Skin of body (tissue), 2 donors: ENCODE measurements around the gene FAM3C. TPM values are rescaled to one million over a fixed set of nuclear protein-coding genes. Genes with fewer than 3 reads are reported as not detected.
A peak's percentile ranks its signal among the peaks of the same experiment; 100 is the strongest.
"Not testable (repeated sequence)": the region's sequence is repeated elsewhere in the genome, so short reads cannot be mapped to it uniquely, and the experiment has no call there.

Source experiments
- DNase-seq: peaks from one replicate; lab custom pipeline; 2025; lab: John Stamatoyannopoulos, UW
- total RNA-seq: library from RNA; depleted of rRNA; stranded (reverse); fragments of >200 nt; gene quantifications from one replicate; pipeline ENCODE4 v1.2.3, GENCODE V29; 2014

Gene FAM3C
- 94.3 TPM for total RNA-seq

DNA sequence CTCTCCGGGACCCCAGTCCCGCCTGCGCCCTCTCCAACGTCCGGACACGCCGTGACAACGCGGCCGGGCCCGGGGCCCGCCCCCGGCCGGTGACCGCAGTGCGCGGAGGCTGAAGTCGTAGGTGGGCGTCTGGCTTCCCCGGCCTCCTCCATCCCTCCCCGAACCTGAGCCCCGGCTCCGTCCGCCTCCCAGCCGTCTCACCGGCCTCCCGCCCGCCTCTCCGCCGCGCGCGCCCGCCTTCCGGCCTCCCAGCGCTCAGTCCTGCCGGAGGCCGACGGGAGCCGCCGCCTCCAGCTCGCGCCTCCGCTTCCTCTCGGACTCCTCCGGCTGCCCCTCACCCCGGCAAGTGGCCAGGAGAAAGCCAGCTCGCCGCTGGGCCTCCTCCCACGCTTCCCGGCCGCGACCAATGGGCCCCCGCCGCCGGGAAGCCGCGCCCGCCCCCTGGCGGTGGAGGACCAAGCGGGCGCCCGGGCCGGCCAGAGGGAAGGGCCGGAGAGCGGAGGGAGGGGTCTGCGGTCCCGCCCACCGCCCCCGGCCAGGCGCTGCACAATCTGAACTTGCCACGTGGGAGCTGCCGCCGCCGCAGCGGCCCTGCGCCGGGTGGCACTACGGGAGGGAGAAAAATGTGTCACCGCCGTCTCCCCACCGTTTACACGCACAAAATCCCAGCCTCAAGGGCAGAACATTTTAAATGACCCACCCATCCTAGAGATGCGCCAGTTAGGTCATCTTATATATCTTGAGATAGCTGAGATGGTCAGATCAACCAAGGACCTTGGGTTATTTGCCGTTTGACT, at the start of gene FAM3C:
TSS of gene FAM3C (minus strand) at position 348 of the 797 bp plus-strand sequence. CDS start 13,339 bp downstream, outside the sequence.
- DNase-seq: peak; percentile 78

DNA sequence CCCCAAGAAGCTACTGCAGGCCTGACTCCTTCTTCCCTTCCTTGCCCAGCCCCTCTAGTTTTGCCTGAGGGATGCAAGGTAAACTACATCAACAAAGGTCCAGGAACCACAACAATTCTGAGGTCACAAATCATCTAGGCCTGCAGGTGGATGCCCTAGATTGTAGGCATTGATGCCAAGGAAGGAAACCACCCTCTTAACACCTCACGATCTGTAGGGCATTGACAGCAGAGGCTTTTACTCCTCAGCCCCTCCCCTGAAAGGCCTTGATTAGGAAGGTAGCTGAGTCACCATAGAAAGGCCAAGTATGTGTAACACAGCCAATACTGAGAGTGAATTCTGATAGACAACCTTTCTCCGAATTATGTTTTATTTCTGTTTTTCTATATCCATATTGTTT, 46.7 kb upstream of the FAM3C start:
- no peak for DNase-seq

DNA sequence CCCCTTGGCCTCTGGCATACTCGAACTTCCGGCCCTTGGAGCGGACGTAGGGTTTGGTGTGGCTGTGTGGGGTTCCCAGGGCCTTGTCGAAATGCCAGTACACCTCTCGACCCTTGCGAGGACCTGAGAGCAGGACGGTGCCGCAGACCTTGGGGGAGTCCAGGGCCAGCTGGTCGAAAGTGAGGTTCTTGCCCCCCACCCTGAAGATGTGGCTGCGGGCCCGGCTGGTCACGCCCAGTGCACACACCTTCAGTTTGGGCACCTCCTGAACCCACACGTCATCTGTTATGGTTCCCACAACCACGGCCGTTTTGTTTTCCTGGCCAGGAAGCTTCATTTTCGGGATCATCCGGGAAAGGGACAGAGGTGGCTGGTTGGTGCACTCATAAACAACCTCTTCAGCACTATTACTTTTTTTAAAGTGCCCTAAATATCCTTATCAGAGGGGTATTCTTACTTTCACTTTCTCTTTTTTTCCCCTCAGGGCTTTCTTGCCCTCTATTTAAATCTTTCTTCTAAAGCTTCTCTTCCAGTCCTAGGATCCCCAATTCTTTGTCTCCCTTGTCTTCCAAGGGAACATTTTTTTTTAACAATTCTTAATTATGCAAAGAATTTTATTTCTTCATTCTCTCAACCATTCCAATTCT, 44.9 kb upstream of the FAM3C start:
- DNase-seq: no peak

DNA sequence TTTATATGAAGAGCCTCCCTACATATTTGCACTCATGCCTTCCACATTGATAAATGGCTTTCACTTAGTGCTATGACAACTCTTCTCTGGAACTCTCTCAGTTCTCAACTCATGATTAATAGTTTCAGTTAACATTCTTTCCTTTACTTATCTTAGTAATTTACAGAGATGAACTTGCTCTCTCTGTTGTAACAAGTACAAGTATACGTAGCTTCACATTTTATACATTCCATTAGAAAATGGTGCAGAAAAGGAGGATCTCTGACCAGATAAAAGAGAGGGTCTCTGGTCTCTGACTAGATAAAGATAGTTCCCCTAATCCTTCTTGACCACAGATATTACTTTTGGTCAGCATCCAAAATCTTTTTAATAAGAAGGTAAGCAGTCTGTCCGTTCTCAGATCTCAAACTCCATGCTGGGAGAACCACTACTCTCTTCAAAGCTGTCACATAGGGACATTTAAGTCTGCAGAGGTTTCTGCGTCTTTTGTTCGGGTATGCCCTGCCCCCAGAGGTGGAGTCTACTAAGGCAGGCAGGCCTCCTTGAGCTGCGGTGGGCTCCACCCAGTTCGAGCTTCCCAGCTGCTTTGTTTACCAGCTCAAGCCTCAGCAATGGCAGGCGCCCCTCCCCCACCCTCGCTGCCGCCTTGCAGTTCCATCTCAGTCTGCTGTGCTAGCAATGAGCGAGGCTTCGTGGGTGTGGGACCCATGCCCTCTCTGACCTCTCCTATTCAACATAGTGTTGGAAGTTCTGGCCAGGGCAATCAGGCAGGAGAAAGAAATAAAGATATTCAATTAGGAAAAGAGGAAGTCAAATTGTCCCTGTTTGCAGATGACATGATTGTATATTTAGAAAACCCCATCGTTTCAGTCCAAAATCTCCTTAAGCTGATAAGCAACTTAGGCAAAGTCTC, 42.2 kb upstream of the FAM3C start:
- peak; percentile 35 for DNase-seq

DNA sequence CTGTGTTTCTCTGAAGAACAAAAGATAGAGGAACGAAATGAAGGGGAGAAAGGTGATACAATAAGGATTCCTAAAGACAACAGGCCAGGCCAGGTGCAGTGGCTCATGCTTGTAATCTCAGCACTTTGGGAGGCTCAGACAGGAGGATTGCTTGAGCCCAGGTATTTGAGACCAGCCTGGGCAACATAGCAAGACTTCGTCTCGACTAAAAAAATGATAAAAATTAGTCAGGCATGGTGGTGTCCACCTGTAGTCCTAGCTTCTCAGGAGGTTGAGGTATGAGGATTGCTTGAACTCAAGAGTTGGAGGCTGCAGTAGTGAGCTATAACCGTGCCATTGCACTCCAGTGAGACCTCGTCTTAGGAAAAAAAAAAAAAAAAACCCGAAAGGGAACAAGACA, 41.4 kb upstream of the FAM3C start:
- DNase-seq: no peak

DNA sequence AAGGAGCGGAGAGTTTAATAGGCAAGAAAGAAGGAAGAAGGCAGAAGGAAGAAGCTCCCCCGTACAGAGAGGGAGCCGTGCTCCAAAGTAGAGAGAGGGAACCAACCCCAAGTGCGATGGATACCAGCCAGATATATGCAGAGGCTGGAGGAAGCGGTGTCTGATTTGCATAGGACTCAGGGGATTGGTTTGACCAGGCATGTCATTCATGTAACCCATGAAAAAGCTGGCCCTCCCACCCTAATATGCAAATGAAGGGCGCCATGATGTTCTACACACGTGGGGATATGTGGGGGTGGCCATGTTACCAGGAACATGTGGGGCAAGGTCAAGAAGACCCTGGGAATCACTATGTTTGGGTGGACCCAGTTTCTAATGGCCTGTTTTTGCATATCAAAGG, 40.6 kb upstream of the FAM3C start:
- no peak for DNase-seq

DNA sequence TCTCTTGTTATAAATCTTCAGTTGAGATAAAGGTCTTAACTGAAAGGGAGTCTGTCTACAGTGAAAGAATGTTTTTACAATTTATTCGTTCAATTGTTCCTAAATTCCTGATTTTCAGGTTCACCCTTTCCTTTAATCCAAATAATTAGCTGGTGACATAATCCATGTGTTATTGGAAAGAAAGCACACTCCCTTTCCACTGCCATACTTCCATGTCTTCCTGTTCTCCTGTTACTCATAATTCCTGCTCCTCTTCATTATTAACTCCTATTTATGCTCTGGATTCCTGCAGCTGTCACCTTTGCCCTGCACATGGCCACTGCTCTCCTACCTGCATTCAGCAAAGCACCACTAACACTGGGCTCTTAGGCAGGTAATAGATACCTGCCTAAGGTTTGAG, 40.0 kb upstream of the FAM3C start:
- DNase-seq: no peak

GRCh38 chr7:121433775-121434174, 37.7 kb upstream of the FAM3C start:
- no peak for DNase-seq

DNA sequence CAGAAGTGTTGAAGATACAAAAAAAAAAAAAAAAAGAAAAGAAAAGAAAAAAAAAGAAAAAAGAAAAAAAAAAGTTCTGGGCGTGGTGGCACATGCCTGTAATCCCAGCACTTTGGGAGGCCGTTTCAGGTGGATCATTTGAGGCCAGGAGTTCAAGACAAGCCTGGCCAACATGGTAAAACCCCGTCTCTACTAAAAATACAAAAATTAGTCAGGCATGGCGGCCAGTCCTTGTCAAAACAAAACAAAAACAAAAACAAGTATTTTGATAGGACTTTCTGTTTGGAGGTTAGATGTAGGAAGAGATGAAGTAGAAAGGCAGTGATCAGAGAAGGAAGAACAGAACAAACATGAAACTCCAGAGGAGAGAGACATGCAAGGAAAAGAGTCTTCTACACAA, 36.4 kb upstream of the FAM3C start:
- not testable (repeated sequence) for DNase-seq

DNA sequence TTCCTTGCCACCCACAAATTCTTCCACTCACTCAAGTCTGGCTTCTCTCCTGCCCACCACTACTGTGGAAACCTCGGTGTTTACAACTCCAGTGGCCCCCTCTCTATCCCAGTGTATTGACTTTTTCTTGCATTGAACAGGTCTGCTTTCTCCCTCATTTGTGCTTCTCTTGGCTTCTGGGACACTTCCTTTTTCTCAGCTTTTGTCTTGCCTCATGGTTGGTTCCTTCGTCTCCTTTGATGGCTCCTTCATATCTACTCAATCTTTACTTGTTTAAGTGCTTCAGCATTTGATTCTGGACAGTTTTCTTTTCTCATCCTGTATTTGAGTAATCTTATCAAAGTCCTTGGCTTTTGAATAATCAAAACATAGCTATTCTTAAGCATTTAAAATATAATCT, 35.9 kb upstream of the FAM3C start:
- DNase-seq: no peak

- DNase-seq: no peak
These were observed 35.4 kb upstream of the FAM3C start for GRCh38 chr7:121431389-121431995.

GRCh38 chr7:121430558-121430957, 34.5 kb upstream of the FAM3C start:
- no peak for DNase-seq

GRCh38 chr7:121429798-121430197, 33.7 kb upstream of the FAM3C start:
- no peak for DNase-seq

GRCh38 chr7:121428855-121429489, 32.9 kb upstream of the FAM3C start:
- DNase-seq: no peak

DNA sequence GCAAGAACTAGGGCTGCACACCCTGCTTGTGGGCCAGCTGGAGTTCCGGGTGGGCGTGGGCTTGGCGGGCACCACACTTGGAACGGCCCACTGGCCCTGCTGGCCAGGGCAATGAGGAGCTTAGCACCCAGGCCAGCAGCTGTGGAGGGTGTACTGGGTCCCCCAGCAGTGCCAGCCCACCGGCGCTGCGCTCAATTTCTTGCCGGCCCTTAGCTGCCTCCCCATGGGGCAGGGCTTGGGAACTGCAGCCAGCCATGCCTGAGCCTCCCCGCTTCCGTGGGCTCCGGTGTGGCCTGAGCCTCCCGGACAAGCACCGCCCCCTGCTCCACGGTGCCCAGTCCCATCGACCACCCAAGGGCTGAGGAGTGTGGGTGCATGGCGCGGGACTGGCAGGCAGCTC, 25.6 kb upstream of the FAM3C start:
- DNase-seq: not testable (repeated sequence)

DNA sequence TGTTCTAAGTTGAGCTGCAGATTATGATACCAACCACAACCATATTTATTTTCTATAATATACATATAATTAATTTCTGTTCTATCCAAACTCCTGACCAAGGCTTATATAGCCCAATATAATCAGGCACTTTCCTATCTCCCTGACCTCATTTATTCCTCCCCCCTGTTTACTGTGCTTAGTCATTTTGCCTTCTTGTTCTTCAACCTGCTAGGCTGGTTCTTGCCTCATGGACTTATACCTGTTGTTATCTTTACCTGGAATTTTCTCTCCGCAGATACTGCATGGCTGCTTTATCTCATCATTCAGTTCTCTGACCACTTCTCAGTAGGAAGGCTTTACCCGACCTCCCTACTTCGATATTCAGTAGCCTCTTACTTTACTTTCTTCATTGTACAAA, 24.9 kb upstream of the FAM3C start:
- no peak for DNase-seq

- no peak for DNase-seq
These were observed 23.4 kb upstream of the FAM3C start for GRCh38 chr7:121419201-121420148.

DNA sequence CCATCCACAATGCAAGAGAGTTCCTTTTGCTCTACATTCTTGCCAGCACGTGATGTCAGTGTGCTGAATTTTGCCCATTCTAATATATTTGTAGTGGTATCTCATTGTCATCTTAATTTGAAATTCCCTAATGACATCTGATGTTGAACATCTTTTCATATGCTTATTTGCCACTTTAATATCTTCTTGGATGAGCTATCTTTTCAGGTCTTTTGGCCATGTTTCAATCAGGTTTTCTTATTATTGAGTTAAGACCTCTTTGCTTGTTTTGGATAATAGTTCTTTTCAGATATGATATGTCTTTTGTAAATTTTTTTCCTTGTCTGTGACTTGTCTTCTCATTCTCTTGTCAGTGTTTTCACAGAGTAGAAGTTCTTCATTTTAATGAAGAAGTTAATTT, 20.4 kb upstream of the FAM3C start:
- DNase-seq: no peak

- no peak for DNase-seq
These were observed 18.3 kb upstream of the FAM3C start for GRCh38 chr7:121414436-121414835.

DNA sequence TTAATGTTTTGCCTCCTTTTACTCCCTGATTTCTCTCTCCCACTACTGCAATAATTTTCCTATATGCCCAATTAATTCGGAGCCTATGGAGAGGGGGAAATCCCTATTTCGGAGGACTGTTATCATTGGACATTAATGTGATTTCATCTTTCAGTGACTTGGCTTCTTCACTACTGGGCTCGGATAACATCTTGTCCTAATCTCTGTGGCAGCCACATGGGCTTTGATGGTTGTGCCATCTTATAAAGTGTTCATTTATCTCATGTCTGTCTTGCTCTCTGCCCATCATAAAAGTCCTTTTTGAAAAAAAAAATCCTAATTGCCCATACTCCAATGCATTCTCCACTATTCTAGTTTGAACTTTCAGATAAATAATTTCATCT, 15.5 kb upstream of the FAM3C start:
- DNase-seq: no peak
